Neural cell (in vitro differentiated cells): ENCODE measurements around the gene KRT20.

Experiments used
- CTCF ChIP-seq: fragments of 450-650 bp; IDR thresholded peaks from 2 replicates; pipeline ENCODE4 v1.5.1; 2014; ENCODE audit warnings: antibody characterized with exemption, mild to moderate bottlenecking, moderate library complexity; ENCODE audit not compliant: poor library complexity, severe bottlenecking
- EP300 ChIP-seq: fragments of 450-650 bp; conservative IDR thresholded peaks from 2 replicates; pipeline ENCODE4 v1.6.1; 2014; ENCODE audit warnings: antibody characterized with exemption, mild to moderate bottlenecking, moderate library complexity; ENCODE audit not compliant: poor library complexity, severe bottlenecking
- EZH2 ChIP-seq: fragments of 200-600, 300-800 bp; shearing (Covaris generic), sonication (generic); IDR thresholded peaks from 2 replicates; pipeline ENCODE4 v1.6.1; 2014; ENCODE audit warnings: antibody characterized with exemption, low read length, borderline replicate concordance, mild to moderate bottlenecking; ENCODE audit not compliant: insufficient read depth, poor library complexity, severe bottlenecking
- MXI1 ChIP-seq: fragments of 450-650 bp; conservative IDR thresholded peaks from 2 replicates; pipeline ENCODE4 v1.6.1; 2014; ENCODE audit warnings: antibody characterized with exemption, mild to moderate bottlenecking; ENCODE audit not compliant: poor library complexity, severe bottlenecking
- POLR2AphosphoS5 ChIP-seq: IDR thresholded peaks from 2 replicates; pipeline ENCODE4 v1.6.1; 2012
- RAD21 ChIP-seq: fragments of 450-650 bp; conservative IDR thresholded peaks from 2 replicates; pipeline ENCODE4 v1.6.1; 2014; ENCODE audit warnings: antibody characterized with exemption, mild to moderate bottlenecking, moderate library complexity
- REST ChIP-seq: IDR thresholded peaks from 2 replicates; pipeline ENCODE4 v1.6.1; 2012; ENCODE audit warnings: borderline replicate concordance
- SMC3 ChIP-seq: fragments of 450-650 bp; conservative IDR thresholded peaks from 2 replicates; pipeline ENCODE4 v1.6.1; 2014; ENCODE audit warnings: antibody characterized with exemption, mild to moderate bottlenecking, moderate library complexity; ENCODE audit not compliant: poor library complexity
- TAF1 ChIP-seq: IDR thresholded peaks from 2 replicates; pipeline ENCODE4 v1.6.1; 2012; ENCODE audit warnings: low read depth

GRCh38 chr17:40896916-40897455 lies 11.9 kb upstream of the KRT20 start:
- TF ChIP-seq RAD21, result no peak
- TF ChIP-seq CTCF, result no peak
- TF ChIP-seq EZH2, result no peak
- TF ChIP-seq EP300, result no peak
- no peak for TF ChIP-seq POLR2AphosphoS5
- no peak for TF ChIP-seq MXI1
- no peak for TF ChIP-seq TAF1
- no peak for TF ChIP-seq REST
- TF ChIP-seq SMC3, result no peak
